Smooth muscle cell (in vitro differentiated cells): ENCODE measurements around the gene IL13. TPM values are rescaled to one million over a fixed set of nuclear protein-coding genes. Genes with fewer than 3 reads are reported as not detected.

Experiments used
- DNase-seq: peaks from one replicate; lab custom pipeline; 2025; ENCODE audit not compliant: unreplicated experiment; lab: John Stamatoyannopoulos, UW
- H2AFZ ChIP-seq: fragments of 200-600 bp; sonication (generic); 2 replicates; pipeline ENCODE4 v1.6.0; 2016; ENCODE audit warnings: antibody characterized with exemption, low read depth, mild to moderate bottlenecking
- H3F3A ChIP-seq: fragments of 200-600 bp; sonication (generic); 2 replicates; pipeline ENCODE4 v1.6.0; 2017; ENCODE audit warnings: antibody characterized with exemption, low read depth
- H3K27ac ChIP-seq: fragments of 200-600 bp; sonication (generic); 2 replicates; pipeline ENCODE4 v1.5.1; 2016; ENCODE audit warnings: low read depth, mild to moderate bottlenecking
- H3K27me3 ChIP-seq: fragments of 200-600 bp; sonication (generic); 2 replicates; pipeline ENCODE4 v1.6.1; 2016; ENCODE audit warnings: low read depth, mild to moderate bottlenecking
- H3K36me3 ChIP-seq: fragments of 200-600 bp; sonication (generic); 2 replicates; pipeline ENCODE4 v1.5.1; 2016; ENCODE audit warnings: low read depth
- H3K4me1 ChIP-seq: fragments of 200-600 bp; sonication (generic); 2 replicates; pipeline ENCODE4 v1.5.1; 2016; ENCODE audit warnings: low read depth
- H3K4me2 ChIP-seq: fragments of 200-600 bp; sonication (generic); 2 replicates; pipeline ENCODE4 v1.6.0; 2016; ENCODE audit warnings: mild to moderate bottlenecking
- H3K4me3 ChIP-seq: fragments of 200-600 bp; sonication (generic); 2 replicates; pipeline ENCODE4 v1.5.1; 2016; ENCODE audit warnings: mild to moderate bottlenecking
- H3K79me2 ChIP-seq: fragments of 200-600 bp; sonication (generic); 2 replicates; pipeline ENCODE4 v1.6.0; 2016; ENCODE audit warnings: low read depth, mild to moderate bottlenecking
- H3K9ac ChIP-seq: fragments of 200-600 bp; sonication (generic); 2 replicates; pipeline ENCODE4 v1.6.0; 2016; ENCODE audit warnings: low read depth
- H3K9me3 ChIP-seq: fragments of 200-600 bp; sonication (generic); replicated peaks from 2 replicates; pipeline ENCODE4 v1.5.1; 2016; ENCODE audit warnings: low read depth
- H4K20me1 ChIP-seq: fragments of 200-600 bp; sonication (generic); 2 replicates; pipeline ENCODE4 v1.6.0; 2016; ENCODE audit warnings: low read depth
- WGBS: methylation state at CpG from one replicate; pipeline ENCODE4 v1.1.7; 2016; ENCODE audit warnings: low lambda C conversion rate; 5-methylcytosine and 5-hydroxymethylcytosine counted together
- polyA plus RNA-seq: library from polyadenylated mRNA; unstranded; fragments of >200 nt; fragmentation: Nextera tagmentation; extraction: Ambion mirVana; gene quantifications from 2 replicates; pipeline ENCODE4 v1.2.1, GENCODE V29; 2016
- total RNA-seq: library from RNA; depleted of rRNA; stranded (reverse); fragments of >200 nt; gene quantifications from 2 replicates; pipeline ENCODE4 v1.2.3, GENCODE V29; 2014
- TF ChIP-seq, protein P1 (sequence below): fragments of 200-600 bp; sonication (generic); IDR thresholded peaks from 2 replicates; pipeline ENCODE4 v1.5.1; 2017; ENCODE audit warnings: borderline replicate concordance, mild to moderate bottlenecking, antibody characterized with exemption; ENCODE audit not compliant: insufficient read depth, poor library complexity, severe bottlenecking

IL13 gene
- total and polyA plus RNA-seq, 2 experiments from 2014 or later = 0.18 TPM; not detected in 1

GRCh38 chr5:132662925-132663770 is 5.2 kb downstream of the IL13 start:
- H2AFZ ChIP-seq = no peak overlapping the region
- WGBS = 88% methylated on average over 25 of the region's 25 CpGs
- DNase-seq = no peak
- H3K9me3 ChIP-seq = no peaks in the 10 kb centered on the region
- H3F3A ChIP-seq = no peaks in the 10 kb centered on the region
- H3K79me2 ChIP-seq = no peaks in the 10 kb centered on the region
- TF ChIP-seq, protein P1, sequence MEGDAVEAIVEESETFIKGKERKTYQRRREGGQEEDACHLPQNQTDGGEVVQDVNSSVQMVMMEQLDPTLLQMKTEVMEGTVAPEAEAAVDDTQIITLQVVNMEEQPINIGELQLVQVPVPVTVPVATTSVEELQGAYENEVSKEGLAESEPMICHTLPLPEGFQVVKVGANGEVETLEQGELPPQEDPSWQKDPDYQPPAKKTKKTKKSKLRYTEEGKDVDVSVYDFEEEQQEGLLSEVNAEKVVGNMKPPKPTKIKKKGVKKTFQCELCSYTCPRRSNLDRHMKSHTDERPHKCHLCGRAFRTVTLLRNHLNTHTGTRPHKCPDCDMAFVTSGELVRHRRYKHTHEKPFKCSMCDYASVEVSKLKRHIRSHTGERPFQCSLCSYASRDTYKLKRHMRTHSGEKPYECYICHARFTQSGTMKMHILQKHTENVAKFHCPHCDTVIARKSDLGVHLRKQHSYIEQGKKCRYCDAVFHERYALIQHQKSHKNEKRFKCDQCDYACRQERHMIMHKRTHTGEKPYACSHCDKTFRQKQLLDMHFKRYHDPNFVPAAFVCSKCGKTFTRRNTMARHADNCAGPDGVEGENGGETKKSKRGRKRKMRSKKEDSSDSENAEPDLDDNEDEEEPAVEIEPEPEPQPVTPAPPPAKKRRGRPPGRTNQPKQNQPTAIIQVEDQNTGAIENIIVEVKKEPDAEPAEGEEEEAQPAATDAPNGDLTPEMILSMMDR = no peak
- H4K20me1 ChIP-seq = no peaks in the 10 kb centered on the region
- H3K4me3 ChIP-seq = no peak overlapping the region
- H3K27me3 ChIP-seq = no peaks in the 10 kb centered on the region
- no peaks in the 10 kb centered on the region for H3K36me3 ChIP-seq
- no peak overlapping the region for H3K27ac ChIP-seq
- H3K4me2 ChIP-seq = no peak overlapping the region
- H3K4me1 ChIP-seq = peaks cover 4% of the 10 kb centered on the region
- no peak overlapping the region for H3K9ac ChIP-seq

GRCh38 chr5:132663771-132664695 is 6.1 kb downstream of the IL13 start:
- Histone ChIP-seq H3K36me3 (no peaks in the 10 kb centered on the region), H3K27me3 (no peaks in the 10 kb centered on the region), H3K9ac (no peak overlapping the region), H2AFZ (peak overlapping the region; percentile 21), H3K9me3 (no peaks in the 10 kb centered on the region), H3K27ac (no peak overlapping the region), H3K4me2 (no peak overlapping the region), H3F3A (no peaks in the 10 kb centered on the region), H3K4me1 (peaks cover 4% of the 10 kb centered on the region), H3K4me3 (no peak overlapping the region), H3K79me2 (no peaks in the 10 kb centered on the region), H4K20me1 (no peaks in the 10 kb centered on the region)
- WGBS = 64% methylated on average over 13 of the region's 13 CpGs
- TF ChIP-seq, protein P1 = no peak
- no peak for DNase-seq

DNA sequence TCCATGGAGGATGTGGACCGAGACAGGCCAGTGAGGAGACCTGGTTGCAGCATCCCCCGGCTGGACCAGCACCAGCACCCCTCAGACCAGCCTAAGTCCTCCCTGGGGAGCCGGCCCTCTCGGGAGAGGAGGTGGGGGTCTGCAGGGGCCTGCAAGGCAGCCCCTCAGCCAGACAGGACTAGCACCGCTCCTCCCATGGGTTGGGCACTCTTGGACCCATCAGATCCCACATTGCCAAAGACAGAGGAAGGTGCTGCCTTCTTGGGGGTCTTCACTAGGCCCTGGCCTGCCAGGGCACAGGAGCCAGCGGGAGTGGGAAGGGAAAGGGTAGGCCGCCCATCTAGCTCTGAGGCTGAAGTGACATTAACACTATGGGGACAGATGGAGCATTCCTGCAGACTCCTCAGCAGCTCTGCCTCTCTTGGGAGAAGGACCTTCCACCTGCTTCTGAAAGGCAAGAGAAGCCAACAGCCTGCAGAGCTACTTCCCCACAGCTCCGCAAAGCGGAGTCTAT is 6.8 kb downstream of the IL13 start:
- no peaks in the 10 kb centered on the region for H3K27me3 ChIP-seq
- no peaks in the 10 kb centered on the region for H3K36me3 ChIP-seq
- no peaks in the 10 kb centered on the region for H3K79me2 ChIP-seq
- no peak overlapping the region for H3K4me2 ChIP-seq
- TF ChIP-seq, protein P1 = no peak
- H3K4me1 ChIP-seq = peaks cover 4% of the 10 kb centered on the region
- no peak overlapping the region for H3K27ac ChIP-seq
- no peak overlapping the region for H2AFZ ChIP-seq
- no peaks in the 10 kb centered on the region for H3K9me3 ChIP-seq
- DNase-seq = no peak
- H3K9ac ChIP-seq = no peak overlapping the region
- H3F3A ChIP-seq = no peaks in the 10 kb centered on the region
- 98% methylated on average over 9 of the region's 9 CpGs for WGBS
- H3K4me3 ChIP-seq = no peak overlapping the region
- H4K20me1 ChIP-seq = no peaks in the 10 kb centered on the region
